Common myeloid progenitor, CD34-positive (primary cell): ENCODE results near the gene CCDC183.
"Not testable (repeated sequence)": the region's sequence is repeated elsewhere in the genome, so short reads cannot be mapped to it uniquely, and the experiment has no call there.

ENCODE experiments used
- CTCF ChIA-PET: fragments of 350-600 bp; sonication (Branson Sonifier 250); formaldehyde crosslinking; loops from one replicate; lab custom pipeline; 2021; ENCODE audit warnings: antibody characterized with exemption; lab: Charles Lee
- POLR2A ChIA-PET: fragments of 350-600 bp; sonication (Branson Sonifier 250); formaldehyde crosslinking; loops from one replicate; lab custom pipeline; 2021; ENCODE audit warnings: antibody characterized with exemption; lab: Charles Lee
- DNase-seq, 3 donors: peaks; one replicate each; pipeline versions ENCODE4 v3.0.0 to v3.0.0-alpha.2; 2013
- H3K27ac ChIP-seq, 2 experiments: 1 replicate in 1 of 2; 2 replicates in 1 of 2; pipeline ENCODE4 v1.7.0; 2013; ENCODE audit warnings: inconsistent platforms in 2 of 2, low read length in 2 of 2, mild to moderate bottlenecking in 2 of 2, low read depth in 1 of 2, moderate library complexity in 1 of 2; ENCODE audit not compliant: severe bottlenecking in 2 of 2, insufficient read depth in 1 of 2, poor library complexity in 1 of 2
- H3K27me3 ChIP-seq, 5 experiments: replicated peaks in 2 of 5; 1 replicate in 3 of 5; 2 replicates in 2 of 5; pipeline versions ENCODE4 v1.6.1 to v1.7.0; 2013; ENCODE audit warnings: low read length in 4 of 5, mild to moderate bottlenecking in 2 of 5, moderate library complexity in 2 of 5, inconsistent platforms in 1 of 5; ENCODE audit not compliant: insufficient read depth in 5 of 5, control insufficient read depth in 4 of 5
- H3K36me3 ChIP-seq, 4 experiments: 1 replicate in 2 of 4; 2 replicates in 2 of 4; pipeline versions ENCODE4 v1.6.1 to v1.7.0; 2013; ENCODE audit warnings: low read length in 3 of 4, control low read depth in 1 of 4, mild to moderate bottlenecking in 1 of 4; ENCODE audit not compliant: control insufficient read depth in 4 of 4, insufficient read depth in 4 of 4
- H3K4me1 ChIP-seq, 4 experiments: 1 replicate in 3 of 4; 2 replicates in 1 of 4; pipeline versions ENCODE4 v1.6.1 to v1.7.1; 2013; ENCODE audit warnings: low read length in 3 of 4, mild to moderate bottlenecking in 3 of 4, control low read depth in 1 of 4, inconsistent platforms in 1 of 4, moderate library complexity in 1 of 4; ENCODE audit not compliant: control insufficient read depth in 4 of 4, insufficient read depth in 4 of 4; ENCODE audit errors: control extremely low read depth in 1 of 4
- H3K4me3 ChIP-seq, 7 experiments: 1 replicate in 4 of 7; 2 replicates in 3 of 7; pipeline versions ENCODE4 v1.5.1 to v1.7.0; 2013; ENCODE audit warnings: mild to moderate bottlenecking in 7 of 7, low read length in 6 of 7, moderate library complexity in 6 of 7, inconsistent platforms in 2 of 7, low read depth in 2 of 7, control low read depth in 1 of 7; ENCODE audit not compliant: insufficient read depth in 4 of 7, control insufficient read depth in 1 of 7; ENCODE audit errors: extremely low read depth in 1 of 7
- H3K9me3 ChIP-seq, 5 experiments: 1 replicate in 4 of 5; 2 replicates in 1 of 5; pipeline versions ENCODE4 v1.6.1 to v1.7.1; 2013; ENCODE audit warnings: low read length in 4 of 5, mild to moderate bottlenecking in 2 of 5, inconsistent platforms in 1 of 5, low read depth in 1 of 5, moderate library complexity in 1 of 5; ENCODE audit not compliant: control insufficient read depth in 4 of 5, insufficient read depth in 2 of 5; ENCODE audit errors: control extremely low read depth in 1 of 5
- WGBS: methylation state at CpG from one replicate; pipeline ENCODE4 v1.1.5; 2013; ENCODE audit not compliant: insufficient coverage; 5-methylcytosine and 5-hydroxymethylcytosine counted together

CCDC183 gene

DNA sequence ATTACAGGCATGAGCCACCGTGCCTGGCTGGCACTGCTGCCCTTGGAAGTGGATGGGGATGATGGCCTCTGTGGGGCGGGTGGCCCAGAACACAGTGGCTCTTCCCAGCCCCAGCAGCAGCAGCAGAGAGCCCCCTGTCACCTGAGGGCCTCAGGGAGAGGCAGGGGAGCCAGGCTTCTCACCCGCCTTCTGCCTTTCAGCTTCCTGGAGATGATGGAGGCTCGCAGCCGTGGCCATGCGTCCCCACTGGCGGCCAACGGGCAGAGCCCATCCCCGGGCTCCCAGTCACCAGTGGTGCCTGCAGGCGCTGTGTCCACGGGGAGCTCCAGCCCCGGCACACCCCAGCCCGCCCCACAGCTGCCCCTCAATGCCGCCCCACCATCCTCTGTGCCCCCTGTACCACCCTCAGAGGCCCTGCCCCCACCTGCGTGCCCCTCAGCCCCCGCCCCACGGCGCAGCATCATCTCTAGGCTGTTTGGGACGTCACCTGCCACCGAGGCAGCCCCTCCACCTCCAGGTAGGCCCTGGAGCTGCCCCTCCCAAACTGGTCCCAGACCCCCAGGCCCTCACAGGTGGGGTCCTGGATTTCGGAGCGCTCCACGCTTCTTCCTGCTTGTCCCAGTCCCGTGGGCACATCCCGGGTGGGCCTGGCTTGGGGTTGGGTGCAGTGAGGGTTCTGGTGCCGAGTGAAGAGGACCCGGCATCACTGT lies 41.2 kb downstream of the CCDC183 start:
- ChIA-PET CTCF (interaction anchor here (0.7 kb wide), 1 partner anchor 13 kb away, joined by 4 read pairs; no protein-coding TSS in a partner anchor), POLR2A (no interaction called here)
- H3K36me3 ChIP-seq = peaks cover 0 to 37% (median 22%) of the 10 kb centered on the region in 4 experiments
- no peak overlapping the region for H3K4me3 ChIP-seq
- peaks cover 0 to 14% (median 8%) of the 10 kb centered on the region in 4 experiments for H3K4me1 ChIP-seq
- no peak overlapping the region for H3K27ac ChIP-seq
- no peaks in the 10 kb centered on the region for H3K27me3 ChIP-seq
- no peak for DNase-seq
- H3K9me3 ChIP-seq = no peaks in the 10 kb centered on the region
- 99% methylated on average over 18 of the region's 27 CpGs for WGBS

DNA sequence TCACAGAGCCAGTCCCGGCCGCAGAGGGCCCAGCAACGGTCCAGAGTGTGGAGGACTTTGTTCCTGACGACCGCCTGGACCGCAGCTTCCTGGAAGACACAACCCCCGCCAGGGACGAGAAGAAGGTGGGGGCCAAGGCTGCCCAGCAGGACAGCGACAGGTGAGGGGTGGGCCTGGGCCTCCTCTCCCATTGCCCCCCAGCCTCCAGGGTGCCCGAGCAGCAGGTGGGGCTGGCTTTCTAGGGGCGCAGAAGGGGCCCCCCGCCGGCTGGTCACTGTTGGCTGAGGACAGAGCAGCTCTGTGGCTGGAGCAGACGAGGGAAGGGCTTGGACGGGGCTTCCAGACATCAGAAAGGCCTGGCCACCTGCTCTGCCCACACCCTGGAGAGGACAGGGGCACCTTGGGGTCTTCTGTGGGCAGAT lies 41.7 kb downstream of the CCDC183 start:
- Histone ChIP-seq H3K36me3 (peaks cover 0 to 33% (median 18%) of the 10 kb centered on the region in 4 experiments), H3K4me1 (peaks cover 0 to 18% (median 12%) of the 10 kb centered on the region in 4 experiments)
- CTCF ChIA-PET, POLR2A ChIA-PET, H3K9me3 ChIP-seq, DNase-seq, H3K27me3 ChIP-seq, H3K4me3 ChIP-seq, H3K27ac ChIP-seq: not testable (repeated sequence)
- 94% methylated on average over 10 of the region's 15 CpGs for WGBS

DNA sequence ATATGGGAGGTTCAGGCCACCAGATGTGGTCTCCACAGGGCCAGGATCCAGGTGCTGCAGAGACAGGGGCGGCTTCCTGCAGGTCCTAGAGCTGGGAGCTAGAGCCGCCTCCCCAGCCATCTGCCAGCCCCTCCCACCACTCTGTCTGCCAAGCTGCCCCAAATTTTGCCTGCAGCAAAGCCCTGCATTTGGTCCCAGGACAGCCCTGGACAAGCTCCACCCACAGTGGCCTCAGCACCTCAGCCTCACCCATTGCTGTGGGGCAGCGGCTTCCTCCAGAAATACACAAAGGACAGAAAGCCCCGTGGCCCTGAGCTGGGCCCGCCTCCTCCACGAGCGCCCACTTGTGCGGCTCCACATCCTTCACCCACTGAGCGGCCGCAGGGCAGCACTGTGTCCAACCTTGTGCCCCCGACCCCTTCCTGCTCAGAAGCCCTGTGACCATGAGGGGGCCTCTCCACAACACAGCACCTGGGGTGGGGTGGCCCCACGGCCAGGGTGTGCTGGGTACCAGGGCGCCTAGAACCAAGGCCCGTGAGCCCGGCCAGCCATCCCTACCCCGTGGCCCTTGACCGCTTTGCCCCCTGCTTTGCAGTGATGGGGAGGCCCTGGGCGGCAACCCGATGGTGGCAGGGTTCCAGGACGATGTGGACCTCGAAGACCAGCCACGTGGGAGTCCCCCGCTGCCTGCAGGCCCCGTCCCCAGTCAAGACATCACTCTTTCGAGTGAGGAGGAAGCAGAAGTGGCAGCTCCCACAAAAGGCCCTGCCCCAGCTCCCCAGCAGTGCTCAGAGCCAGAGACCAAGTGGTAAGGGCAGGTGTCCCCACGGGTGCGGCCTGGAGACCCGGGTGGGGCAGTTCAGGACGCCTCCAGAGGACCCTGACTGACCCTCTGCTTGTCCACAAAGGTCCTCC lies 42.4 kb downstream of the CCDC183 start:
- Histone ChIP-seq H3K36me3 (peaks cover 0 to 33% (median 18%) of the 10 kb centered on the region in 4 experiments), H3K4me3 (no peak overlapping the region), H3K4me1 (peaks cover 0 to 24% (median 18%) of the 10 kb centered on the region in 4 experiments), H3K9me3 (no peaks in the 10 kb centered on the region), H3K27ac (no peak overlapping the region), H3K27me3 (peaks cover 0 to 4% (median 0%) of the 10 kb centered on the region in 5 experiments)
- POLR2A ChIA-PET = no interaction called here
- CTCF ChIA-PET = no interaction called here
- WGBS = 86% methylated on average over 19 of the region's 29 CpGs
- no peak for DNase-seq

DNA sequence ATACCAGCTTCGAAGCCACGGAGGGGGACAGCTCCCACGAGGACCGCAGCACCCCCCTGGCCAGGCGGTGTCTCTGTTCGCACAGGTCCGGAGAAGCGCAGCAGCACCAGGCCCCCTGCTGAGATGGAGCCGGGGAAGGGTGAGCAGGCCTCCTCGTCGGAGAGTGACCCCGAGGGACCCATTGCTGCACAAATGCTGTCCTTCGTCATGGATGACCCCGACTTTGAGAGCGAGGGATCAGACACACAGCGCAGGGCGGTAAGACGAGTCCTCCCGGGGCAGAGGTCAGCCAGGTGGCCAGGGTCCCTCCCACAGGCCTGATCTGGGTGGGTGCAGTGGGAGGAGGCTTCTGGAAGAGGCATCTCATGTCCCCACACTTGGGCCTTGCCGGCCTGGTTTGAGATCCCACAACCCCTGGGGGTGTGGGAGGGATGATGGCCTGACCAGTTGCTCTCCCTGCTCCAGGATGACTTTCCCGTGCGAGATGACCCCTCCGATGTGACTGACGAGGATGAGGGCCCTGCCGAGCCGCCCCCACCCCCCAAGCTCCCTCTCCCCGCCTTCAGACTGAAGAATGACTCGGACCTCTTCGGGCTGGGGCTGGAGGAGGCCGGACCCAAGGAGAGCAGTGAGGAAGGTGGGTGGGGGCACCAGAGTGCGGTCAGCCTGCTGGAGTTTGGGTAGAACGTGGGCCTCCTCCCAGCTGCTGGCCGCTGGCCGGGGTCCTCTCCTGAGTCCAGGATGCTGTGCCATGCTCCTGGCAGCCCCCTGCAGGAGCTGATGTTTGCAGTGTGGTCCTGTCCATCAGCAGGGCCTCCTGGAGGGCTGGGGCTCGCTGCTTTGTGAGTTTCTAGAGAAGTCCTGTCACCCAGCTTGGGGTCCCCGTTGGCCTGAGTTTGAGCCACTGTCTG lies 43.3 kb downstream of the CCDC183 start:
- DNase-seq = no peak
- ChIA-PET POLR2A (no interaction called here), CTCF (interaction anchor here (1.3 kb wide), 1 partner anchor 88 kb away, joined by 3 read pairs; no protein-coding TSS in a partner anchor)
- peaks cover 0 to 29% (median 26%) of the 10 kb centered on the region in 4 experiments for H3K4me1 ChIP-seq
- no peak overlapping the region for H3K27ac ChIP-seq
- 96% methylated on average over 25 of the region's 36 CpGs for WGBS
- no peaks in the 10 kb centered on the region for H3K9me3 ChIP-seq
- no peak overlapping the region for H3K4me3 ChIP-seq
- peaks cover 0 to 12% (median 0%) of the 10 kb centered on the region in 5 experiments for H3K27me3 ChIP-seq
- H3K36me3 ChIP-seq = peaks cover 0 to 33% (median 17%) of the 10 kb centered on the region in 4 experiments

DNA sequence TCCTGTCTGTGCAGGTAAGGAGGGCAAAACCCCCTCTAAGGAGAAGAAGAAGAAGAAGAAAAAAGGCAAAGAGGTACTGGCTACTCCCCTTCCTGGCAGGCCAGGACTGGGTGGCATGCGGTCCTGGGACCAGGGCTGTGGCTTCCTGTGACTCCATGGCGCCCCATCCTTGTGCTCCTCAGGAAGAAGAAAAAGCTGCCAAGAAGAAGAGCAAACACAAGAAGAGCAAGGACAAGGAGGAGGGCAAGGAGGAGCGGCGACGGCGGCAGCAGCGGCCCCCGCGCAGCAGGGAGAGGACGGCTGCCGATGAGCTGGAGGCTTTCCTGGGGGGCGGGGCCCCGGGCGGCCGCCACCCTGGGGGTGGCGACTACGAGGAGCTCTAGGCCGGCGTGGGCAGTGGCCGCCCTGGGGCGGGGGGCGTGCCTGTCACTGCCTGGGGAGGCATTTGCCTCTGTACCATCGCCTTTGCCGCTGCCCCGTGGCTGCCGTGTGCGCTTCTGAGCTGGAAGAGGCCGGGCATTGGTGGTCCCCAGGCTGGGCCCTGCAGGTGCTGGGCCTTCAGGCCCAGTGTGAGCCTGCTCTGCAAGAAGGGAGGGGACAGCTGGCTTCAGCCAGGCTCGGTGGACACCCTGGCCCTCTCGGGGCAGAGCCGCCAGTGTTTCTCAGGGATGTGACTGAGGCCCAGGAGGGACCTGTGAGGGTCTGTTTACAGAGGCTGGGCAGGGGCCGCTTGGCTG lies 44.2 kb downstream of the CCDC183 start:
- ChIA-PET POLR2A (interaction anchor here (1.0 kb wide), 1 partner anchor 18 kb away, joined by 3 read pairs; no protein-coding TSS in a partner anchor), CTCF (interaction anchor here (0.6 to 1.7 kb wide), 4 partner anchors 33 to 87 kb away, joined by 3 read pairs; partner anchors contain the start of gene RABL6)
- peaks cover 0 to 19% (median 2%) of the 10 kb centered on the region in 5 experiments for H3K27me3 ChIP-seq
- peaks cover 0 to 31% (median 27%) of the 10 kb centered on the region in 4 experiments for H3K4me1 ChIP-seq
- H3K27ac ChIP-seq = no peak overlapping the region
- peaks cover 0 to 33% (median 17%) of the 10 kb centered on the region in 4 experiments for H3K36me3 ChIP-seq
- DNase-seq = no peak
- 93% methylated on average over 31 of the region's 32 CpGs for WGBS
- no peak overlapping the region for H3K4me3 ChIP-seq
- no peaks in the 10 kb centered on the region for H3K9me3 ChIP-seq
